Neural progenitor cell (in vitro differentiated cells): Measurements from ENCODE around the gene IGLON5. TPM values are rescaled to one million over a fixed set of nuclear protein-coding genes. Genes with fewer than 3 reads are reported as not detected.

ENCODE experiments used
- DNase-seq: peaks from one replicate; pipeline ENCODE4 v3.0.0-alpha.2; 2016; ENCODE audit warnings: low spot score
- H2AFZ ChIP-seq: fragments of 200-600 bp; sonication (generic); replicated peaks from 2 replicates; pipeline ENCODE4 v1.6.1; 2016; ENCODE audit warnings: antibody characterized with exemption
- H3F3A ChIP-seq: fragments of 200-600 bp; sonication (generic); 2 replicates; pipeline ENCODE4 v1.6.1; 2016; ENCODE audit warnings: antibody characterized with exemption, low read depth
- H3K27ac ChIP-seq: fragments of 200-600 bp; sonication (generic); 2 replicates; pipeline ENCODE4 v1.5.1; 2016; ENCODE audit warnings: mild to moderate bottlenecking
- H3K27me3 ChIP-seq: fragments of 200-600 bp; sonication (generic); 2 replicates; pipeline ENCODE4 v1.6.1; 2016; ENCODE audit warnings: mild to moderate bottlenecking, moderate library complexity
- H3K36me3 ChIP-seq: fragments of 200-600 bp; sonication (generic); 2 replicates; pipeline ENCODE4 v1.5.1; 2016
- H3K4me1 ChIP-seq: fragments of 200-600 bp; sonication (generic); 2 replicates; pipeline ENCODE4 v1.6.1; 2016; ENCODE audit warnings: mixed run types
- H3K4me2 ChIP-seq: fragments of 200-600 bp; sonication (generic); 2 replicates; pipeline ENCODE4 v1.6.1; 2016
- H3K4me3 ChIP-seq: fragments of 200-600 bp; sonication (generic); 2 replicates; pipeline ENCODE4 v1.5.1; 2016
- H3K79me2 ChIP-seq: fragments of 200-600 bp; sonication (generic); 2 replicates; pipeline ENCODE4 v1.6.1; 2016; ENCODE audit warnings: low read depth
- H3K9ac ChIP-seq: fragments of 200-600 bp; sonication (generic); 2 replicates; pipeline ENCODE4 v1.6.1; 2016
- H3K9me3 ChIP-seq: fragments of 200-600 bp; sonication (generic); 2 replicates; pipeline ENCODE4 v1.5.1; 2016; ENCODE audit warnings: low read depth
- H4K20me1 ChIP-seq: fragments of 200-600 bp; sonication (generic); 2 replicates; pipeline ENCODE4 v1.6.1; 2016; ENCODE audit warnings: low read depth
- H3K27ac Mint-ChIP-seq: 3 replicates; pipeline ENCODE4 v1.8.0; 2021; ENCODE audit warnings: mixed read lengths
- H3K27me3 Mint-ChIP-seq: 2 replicates; pipeline ENCODE4 v1.8.0; 2022; ENCODE audit warnings: low read depth, mild to moderate bottlenecking, inconsistent platforms, moderate library complexity, mixed read lengths; ENCODE audit not compliant: insufficient read depth
- H3K36me3 Mint-ChIP-seq: 3 replicates; pipeline ENCODE4 v1.8.0; 2021; ENCODE audit warnings: mixed read lengths
- H3K4me1 Mint-ChIP-seq: 3 replicates; pipeline ENCODE4 v1.8.0; 2021; ENCODE audit warnings: mixed read lengths
- H3K4me3 Mint-ChIP-seq: 3 replicates; pipeline ENCODE4 v1.8.0; 2021; ENCODE audit warnings: mild to moderate bottlenecking, moderate library complexity, mixed read lengths
- H3K9me3 Mint-ChIP-seq: 3 replicates; pipeline ENCODE4 v1.8.0; 2020; ENCODE audit warnings: mixed read lengths
- CTCF ChIP-seq: fragments of 200-600 bp; sonication (generic); IDR thresholded peaks from 2 replicates; pipeline ENCODE4 v1.5.1; 2017; ENCODE audit warnings: antibody characterized with exemption, mild to moderate bottlenecking
- EZH2 ChIP-seq: fragments of 200-600 bp; sonication (generic); IDR thresholded peaks from 2 replicates; pipeline ENCODE4 v1.6.1; 2017; ENCODE audit warnings: antibody characterized with exemption, mild to moderate bottlenecking, moderate library complexity
- EZH2phosphoT487 ChIP-seq: fragments of 200-600 bp; sonication (generic); IDR thresholded peaks from 2 replicates; pipeline ENCODE4 v1.6.1; 2017; ENCODE audit warnings: antibody characterized with exemption
- total RNA-seq: library from RNA; depleted of rRNA; stranded (reverse); fragments of >200 nt; gene quantifications from 2 replicates; pipeline ENCODE4 v1.2.3, GENCODE V29; 2015; ENCODE audit warnings: low replicate concordance

The IGLON5 gene
- total RNA-seq, result 5.4 and 15.8 TPM in 2 replicates

- peak within 1 kb of the TSS; percentile 84 for H3K4me2 ChIP-seq
- H3F3A ChIP-seq, result peaks cover 8% of the 10 kb centered on the region
- H3K27me3 ChIP-seq, result peaks cover 4% of the 10 kb centered on the region
- no peaks in the 10 kb centered on the region for H3K36me3 ChIP-seq
- TF ChIP-seq EZH2phosphoT487 (no peak), EZH2 (no peak), CTCF (no peak)
- peaks cover 7% of the 10 kb centered on the region for H3K4me1 ChIP-seq
- H3K9me3 ChIP-seq, result no peaks in the 10 kb centered on the region
- Mint-ChIP-seq H3K36me3 (peaks cover 4% of the 10 kb centered on the region), H3K27me3 (peaks cover 9% of the 10 kb centered on the region), H3K4me3 (peak within 1 kb of the TSS; percentile 86), H3K4me1 (peaks cover 19% of the 10 kb centered on the region), H3K9me3 (peaks cover 17% of the 10 kb centered on the region), H3K27ac (peak within 1 kb of the TSS; percentile 51)
- peak; percentile 67 for DNase-seq
- peak within 1 kb of the TSS; percentile 11 for H3K9ac ChIP-seq
- no peaks in the 10 kb centered on the region for H4K20me1 ChIP-seq
- no peaks in the 10 kb centered on the region for H3K79me2 ChIP-seq
- no peak within 1 kb of the TSS for H3K27ac ChIP-seq
- no peak within 1 kb of the TSS for H2AFZ ChIP-seq
- H3K4me3 ChIP-seq, result peak within 1 kb of the TSS; percentile 88
Measured at GRCh38 chr19:51311351-51312257, at the start of gene IGLON5. Gene IGLON5, plus strand, starts transcription at chr19:51311644. Its CDS starts 204 bp downstream, at chr19:51311848.

- Histone ChIP-seq H3K4me1 (no peaks in the 10 kb centered on the region), H2AFZ (no peak overlapping the region), H3K9me3 (no peaks in the 10 kb centered on the region), H3K9ac (no peak overlapping the region), H4K20me1 (no peaks in the 10 kb centered on the region), H3K27me3 (no peaks in the 10 kb centered on the region), H3K4me2 (no peak overlapping the region), H3K4me3 (no peak overlapping the region), H3K36me3 (no peaks in the 10 kb centered on the region), H3K27ac (no peak overlapping the region), H3K79me2 (no peaks in the 10 kb centered on the region), H3F3A (no peaks in the 10 kb centered on the region)
- no peaks in the 10 kb centered on the region for H3K4me1 Mint-ChIP-seq
- no peak for DNase-seq
- no peak overlapping the region for H3K27ac Mint-ChIP-seq
- H3K27me3 Mint-ChIP-seq, result no peaks in the 10 kb centered on the region
- H3K4me3 Mint-ChIP-seq, result no peak overlapping the region
- no peaks in the 10 kb centered on the region for H3K36me3 Mint-ChIP-seq
- no peaks in the 10 kb centered on the region for H3K9me3 Mint-ChIP-seq
- TF ChIP-seq CTCF, result no peak
- no peak for TF ChIP-seq EZH2
- no peak for TF ChIP-seq EZH2phosphoT487
Measured at GRCh38 chr19:51263808-51264207, 47.6 kb upstream of the IGLON5 start.

- no peak overlapping the region for H3K4me2 ChIP-seq
- H3K9me3 Mint-ChIP-seq, result peaks cover 3% of the 10 kb centered on the region
- H3K4me3 Mint-ChIP-seq, result no peak overlapping the region
- no peaks in the 10 kb centered on the region for H3K79me2 ChIP-seq
- no peaks in the 10 kb centered on the region for H3K9me3 ChIP-seq
- no peaks in the 10 kb centered on the region for H4K20me1 ChIP-seq
- no peaks in the 10 kb centered on the region for H3K27me3 ChIP-seq
- H3K4me1 ChIP-seq, result no peaks in the 10 kb centered on the region
- no peak overlapping the region for H2AFZ ChIP-seq
- no peak overlapping the region for H3K9ac ChIP-seq
- H3K4me3 ChIP-seq, result no peak overlapping the region
- DNase-seq, result no peak
- H3F3A ChIP-seq, result no peaks in the 10 kb centered on the region
- no peaks in the 10 kb centered on the region for H3K27me3 Mint-ChIP-seq
- H3K27ac ChIP-seq, result no peak overlapping the region
- H3K36me3 Mint-ChIP-seq, result no peaks in the 10 kb centered on the region
- TF ChIP-seq CTCF (no peak), EZH2phosphoT487 (no peak), EZH2 (no peak)
- no peaks in the 10 kb centered on the region for H3K36me3 ChIP-seq
- H3K27ac Mint-ChIP-seq, result peak overlapping the region; percentile 69
- H3K4me1 Mint-ChIP-seq, result peaks cover 10% of the 10 kb centered on the region
Measured at GRCh38 chr19:51271067-51271466, 40.4 kb upstream of the IGLON5 start.
